Measurements from ENCODE around the gene OLFM4.

The OLFM4 gene

DNA sequence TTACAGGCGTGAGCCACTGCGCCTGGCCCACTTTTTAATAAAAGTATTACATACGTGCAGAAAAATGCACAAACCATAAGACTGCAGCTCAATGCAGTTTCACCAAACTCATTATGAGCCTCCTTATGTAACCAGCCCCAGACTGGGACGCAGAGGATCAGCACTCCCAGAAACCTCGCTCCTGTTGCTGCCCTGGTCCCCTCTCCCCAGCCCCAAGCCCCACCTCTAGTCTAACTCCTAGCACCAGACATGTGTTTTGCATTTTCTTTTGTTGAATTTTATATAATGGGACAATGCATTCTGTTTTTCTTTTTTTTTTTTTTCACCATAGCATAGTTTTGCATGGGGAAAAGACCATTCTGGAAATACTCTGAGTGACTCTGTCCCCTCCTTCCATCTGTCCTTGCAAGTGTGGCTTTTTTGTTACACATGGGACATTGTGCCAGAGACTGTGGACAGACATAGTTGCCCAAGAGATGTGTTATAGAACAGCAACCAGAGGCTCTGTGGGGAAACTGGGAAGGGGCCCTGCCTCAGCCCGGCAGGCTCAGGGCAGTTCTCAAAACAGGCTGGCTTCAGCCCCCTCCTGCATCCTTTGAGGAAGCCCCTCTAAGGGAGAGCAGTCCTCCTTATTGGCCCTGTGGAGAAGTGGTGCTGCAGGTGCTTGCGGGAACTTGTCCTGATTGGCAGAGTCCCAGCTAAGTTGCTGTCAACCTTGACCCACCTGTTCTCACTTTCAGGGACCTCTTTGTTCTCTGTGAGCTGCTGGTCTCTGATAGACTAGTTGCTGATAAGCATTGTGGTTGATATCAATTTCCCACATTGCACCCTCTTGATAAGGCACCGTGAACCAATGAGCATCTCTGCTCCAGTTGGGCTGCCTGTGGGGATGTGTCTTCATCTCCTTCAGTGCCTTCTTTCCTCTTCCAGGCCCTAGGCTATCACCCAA is 13.8 kb upstream of the OLFM4 start:
- DNase-seq (ENCODE audit: low spot score), result no peak

DNA sequence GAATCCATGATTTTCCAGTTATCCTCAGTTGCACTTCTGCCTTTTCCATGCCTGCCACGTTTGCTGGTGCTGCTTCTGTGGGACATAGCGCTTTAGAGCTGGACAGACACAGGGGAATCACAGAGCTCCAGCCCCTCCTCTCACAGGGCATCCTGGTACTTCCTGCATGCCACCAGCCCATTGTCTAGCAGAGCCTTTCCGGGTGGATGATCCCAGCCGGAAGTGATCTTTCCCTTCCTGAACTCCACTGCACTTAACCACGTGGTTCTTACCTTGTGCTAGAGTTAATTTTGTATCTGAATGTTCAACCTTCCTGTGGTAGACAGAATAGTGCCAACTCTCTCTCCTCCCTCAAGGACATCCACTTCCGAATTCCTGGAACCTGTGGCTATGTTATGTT is 12.6 kb upstream of the OLFM4 start:
- DNase-seq (ENCODE audit: low spot score), result no peak

DNA sequence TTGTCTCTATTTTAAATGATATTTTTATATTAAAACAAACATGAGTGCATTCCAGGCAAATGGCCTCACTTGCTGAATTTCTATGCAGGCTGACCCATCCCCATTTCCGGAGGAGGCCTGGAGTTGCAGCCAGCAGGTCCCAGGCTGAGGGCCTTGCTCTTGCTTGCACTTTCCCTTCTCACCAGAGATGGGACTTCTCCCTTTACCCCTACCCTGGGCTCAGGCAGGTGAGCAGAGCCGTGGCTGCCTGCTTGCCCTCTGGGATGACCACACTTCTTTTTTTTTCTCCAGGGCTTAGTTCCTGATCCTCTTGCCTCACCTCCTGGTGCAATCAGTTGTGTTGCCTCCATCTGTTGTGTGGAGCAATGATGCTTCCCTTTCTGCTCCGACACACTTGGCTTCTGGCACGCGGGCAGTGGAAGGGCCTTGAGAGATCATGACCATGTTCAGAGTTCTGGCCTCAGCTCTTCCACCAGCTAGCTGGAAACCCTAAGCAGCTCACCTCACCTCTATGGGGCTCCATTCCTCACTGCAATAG is 11.1 kb upstream of the OLFM4 start:
- DNase-seq (ENCODE audit: low spot score), result no peak

DNA sequence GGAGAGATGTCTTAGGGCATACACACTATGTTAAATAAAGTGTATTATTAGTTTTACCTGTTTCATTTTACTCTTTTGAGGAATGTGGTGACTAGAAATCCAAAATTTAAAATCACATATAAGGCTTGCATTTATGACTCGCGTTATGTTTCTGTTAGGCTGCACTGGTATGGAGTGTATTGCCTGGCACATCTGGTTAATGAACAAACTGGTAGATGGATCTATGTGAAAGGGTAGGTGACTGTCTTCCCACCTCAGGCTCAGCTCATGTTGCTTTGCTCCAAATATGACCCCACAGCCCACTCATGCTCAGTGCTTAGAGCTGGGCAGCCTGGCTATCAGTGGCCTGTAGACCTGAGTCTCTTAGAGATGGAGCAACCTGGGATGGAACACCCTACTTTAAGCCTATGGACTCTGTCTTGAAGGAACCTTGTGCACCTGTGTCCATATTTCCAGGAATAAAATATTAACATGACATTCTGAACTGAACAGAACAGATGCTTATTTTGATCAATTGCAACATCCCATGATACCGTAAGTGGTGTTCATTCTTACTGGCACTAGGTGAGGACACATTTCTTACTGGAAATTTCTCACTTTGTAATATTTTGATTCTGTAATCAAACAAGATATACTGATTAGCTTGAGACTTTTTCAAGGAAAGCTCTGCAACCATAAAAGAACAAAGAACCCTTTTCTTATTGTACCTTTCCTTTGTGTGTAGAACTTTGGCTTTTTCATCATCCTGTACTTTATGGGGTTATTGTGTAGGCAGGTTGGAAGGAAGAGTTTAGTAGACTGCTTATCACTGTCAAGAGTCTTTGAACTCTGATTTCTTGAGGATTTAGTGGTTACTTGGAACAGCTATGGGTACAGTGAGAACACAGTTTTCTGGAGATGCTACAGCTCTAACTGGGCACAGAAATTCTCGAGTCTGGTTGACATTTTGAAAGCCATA is 9.6 kb upstream of the OLFM4 start:
- no peak for DNase-seq (ENCODE audit: low spot score)

- no peak for DNase-seq (ENCODE audit: low spot score)
Measured at GRCh38 chr13:53020764-53021335, 7.8 kb upstream of the OLFM4 start.

- DNase-seq (ENCODE audit: low spot score), result no peak
Measured at GRCh38 chr13:53023246-53023645, 5.4 kb upstream of the OLFM4 start.

DNA sequence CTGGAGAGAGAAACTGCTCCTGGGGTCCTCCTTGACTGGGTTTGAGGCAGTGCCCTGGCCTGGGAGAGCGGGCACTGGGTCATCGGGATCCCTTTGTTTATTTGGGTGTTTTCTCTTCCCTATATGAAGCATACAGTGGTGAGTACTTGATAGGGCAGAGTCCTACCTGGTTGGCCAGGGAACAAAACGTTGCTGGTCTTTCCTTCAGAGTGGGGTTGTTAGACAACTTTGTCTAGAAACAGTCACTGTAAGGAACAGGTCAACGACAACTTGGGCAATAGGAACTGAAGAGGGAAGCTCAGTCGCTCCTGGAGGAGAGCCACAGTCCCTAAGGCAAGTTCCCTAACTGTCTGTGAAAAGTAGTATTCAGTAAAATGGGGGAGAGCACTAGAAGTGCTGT is 550 bp upstream of the OLFM4 start:
- DNase-seq (ENCODE audit: low spot score), result no peak

- DNase-seq (ENCODE audit: low spot score), result no peak
Measured at GRCh38 chr13:53032849-53033248, 4.2 kb downstream of the OLFM4 start.

- DNase-seq (ENCODE audit: low spot score), result no peak
Measured at GRCh38 chr13:53038993-53039392, 10.4 kb downstream of the OLFM4 start.

DNA sequence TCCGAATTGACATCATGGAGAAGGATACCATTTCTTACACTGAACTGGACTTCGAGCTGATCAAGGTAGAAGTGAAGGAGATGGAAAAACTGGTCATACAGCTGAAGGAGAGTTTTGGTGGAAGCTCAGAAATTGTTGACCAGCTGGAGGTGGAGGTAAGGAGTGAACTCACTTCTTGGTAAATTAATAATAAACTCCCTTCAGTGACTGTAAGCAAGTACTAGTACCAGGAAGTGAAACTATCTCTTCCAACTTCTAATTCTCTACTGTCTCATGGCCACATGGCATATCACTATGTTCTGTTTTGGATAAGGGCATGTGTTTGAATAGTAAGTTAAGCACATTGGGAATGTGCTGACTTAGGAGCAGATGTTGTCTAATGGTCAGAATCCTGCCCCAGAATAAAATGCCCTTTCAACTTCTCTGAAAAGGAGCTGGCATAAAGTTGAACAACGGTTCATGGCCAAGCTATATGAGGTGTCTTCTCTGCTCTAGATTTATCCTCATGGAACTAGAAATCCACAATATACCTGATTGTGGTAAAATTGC is 13.4 kb downstream of the OLFM4 start:
- no peak for DNase-seq (ENCODE audit: low spot score)

DNA sequence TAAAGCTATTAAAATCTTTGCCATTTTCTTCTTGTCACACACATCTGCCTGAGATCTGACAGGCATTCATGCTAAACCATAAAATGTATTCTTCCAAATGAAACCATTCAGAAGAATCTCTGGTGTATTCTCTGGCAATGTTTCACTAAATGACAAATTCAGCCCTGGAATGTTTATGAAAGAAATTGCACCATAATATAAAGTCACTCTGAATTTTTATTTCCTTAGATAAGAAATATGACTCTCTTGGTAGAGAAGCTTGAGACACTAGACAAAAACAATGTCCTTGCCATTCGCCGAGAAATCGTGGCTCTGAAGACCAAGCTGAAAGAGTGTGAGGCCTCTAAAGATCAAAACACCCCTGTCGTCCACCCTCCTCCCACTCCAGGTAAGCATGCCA is 14.3 kb downstream of the OLFM4 start:
- DNase-seq (ENCODE audit: low spot score), result no peak

DNA sequence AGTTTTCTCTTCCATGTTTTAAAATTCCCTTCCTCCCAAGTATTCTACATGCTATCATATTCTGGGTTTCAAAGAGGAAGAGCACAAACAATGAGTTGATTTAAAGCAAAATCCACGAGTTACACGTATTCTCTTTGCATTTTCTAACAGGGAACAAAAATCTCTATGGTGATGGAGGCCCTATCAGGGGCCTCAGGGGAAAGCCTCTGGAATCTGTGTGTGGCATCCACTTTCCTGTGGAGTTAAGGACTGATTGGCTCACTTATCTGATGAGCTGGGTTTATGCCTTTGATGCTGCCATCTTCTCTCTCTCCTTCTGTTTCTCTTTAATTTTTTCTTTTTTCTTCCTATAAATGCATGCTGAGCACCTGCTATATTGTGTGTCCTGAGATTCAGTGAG is 14.8 kb downstream of the OLFM4 start:
- no peak for DNase-seq (ENCODE audit: low spot score)

- DNase-seq (ENCODE audit: low spot score), result no peak
Measured at GRCh38 chr13:53045189-53045588, 16.6 kb downstream of the OLFM4 start.

- no peak for DNase-seq (ENCODE audit: low spot score)
Measured at GRCh38 chr13:53048880-53049279, 20.3 kb downstream of the OLFM4 start.

DNA sequence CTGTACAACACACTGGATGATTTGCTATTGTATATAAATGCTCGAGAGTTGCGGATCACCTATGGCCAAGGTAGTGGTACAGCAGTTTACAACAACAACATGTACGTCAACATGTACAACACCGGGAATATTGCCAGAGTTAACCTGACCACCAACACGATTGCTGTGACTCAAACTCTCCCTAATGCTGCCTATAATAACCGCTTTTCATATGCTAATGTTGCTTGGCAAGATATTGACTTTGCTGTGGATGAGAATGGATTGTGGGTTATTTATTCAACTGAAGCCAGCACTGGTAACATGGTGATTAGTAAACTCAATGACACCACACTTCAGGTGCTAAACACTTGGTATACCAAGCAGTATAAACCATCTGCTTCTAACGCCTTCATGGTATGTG is 21.5 kb downstream of the OLFM4 start:
- no peak for DNase-seq (ENCODE audit: low spot score)

GRCh38 chr13:53052675-53053074 is 24.1 kb downstream of the OLFM4 start:
- no peak for DNase-seq (ENCODE audit: low spot score)

- DNase-seq (ENCODE audit: low spot score), result no peak
Measured at GRCh38 chr13:53054569-53054968, 26.0 kb downstream of the OLFM4 start.

DNA sequence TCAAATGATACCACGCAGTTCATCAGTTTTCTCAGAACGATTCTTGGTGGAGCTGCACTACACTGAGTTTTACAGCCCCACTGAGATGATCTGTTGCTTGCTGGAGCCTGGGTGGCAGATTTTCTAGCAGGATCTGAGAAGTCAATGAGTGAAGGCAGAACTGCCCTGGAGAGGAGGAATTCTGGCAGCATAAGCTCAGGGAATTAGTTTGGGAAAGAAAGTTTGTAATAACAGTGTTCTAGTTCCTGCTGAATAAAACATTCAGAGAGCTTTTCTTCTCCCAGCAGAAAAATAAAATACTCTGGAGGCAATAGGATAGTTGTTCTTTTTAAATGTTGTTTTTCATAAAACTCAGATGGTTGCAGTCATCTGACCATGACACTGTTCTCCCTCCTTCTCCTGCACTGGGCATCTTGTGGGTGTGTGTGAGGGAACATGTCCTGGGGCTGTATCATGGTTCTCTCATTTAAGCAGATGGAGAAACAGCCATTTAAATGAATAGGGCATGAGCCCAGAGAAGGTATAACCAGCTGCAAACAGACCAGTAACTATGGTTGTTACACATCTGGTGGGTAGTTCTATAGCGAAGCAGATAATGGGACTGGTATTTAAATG is 29.6 kb downstream of the OLFM4 start:
- DNase-seq (ENCODE audit: low spot score), result no peak

DNA sequence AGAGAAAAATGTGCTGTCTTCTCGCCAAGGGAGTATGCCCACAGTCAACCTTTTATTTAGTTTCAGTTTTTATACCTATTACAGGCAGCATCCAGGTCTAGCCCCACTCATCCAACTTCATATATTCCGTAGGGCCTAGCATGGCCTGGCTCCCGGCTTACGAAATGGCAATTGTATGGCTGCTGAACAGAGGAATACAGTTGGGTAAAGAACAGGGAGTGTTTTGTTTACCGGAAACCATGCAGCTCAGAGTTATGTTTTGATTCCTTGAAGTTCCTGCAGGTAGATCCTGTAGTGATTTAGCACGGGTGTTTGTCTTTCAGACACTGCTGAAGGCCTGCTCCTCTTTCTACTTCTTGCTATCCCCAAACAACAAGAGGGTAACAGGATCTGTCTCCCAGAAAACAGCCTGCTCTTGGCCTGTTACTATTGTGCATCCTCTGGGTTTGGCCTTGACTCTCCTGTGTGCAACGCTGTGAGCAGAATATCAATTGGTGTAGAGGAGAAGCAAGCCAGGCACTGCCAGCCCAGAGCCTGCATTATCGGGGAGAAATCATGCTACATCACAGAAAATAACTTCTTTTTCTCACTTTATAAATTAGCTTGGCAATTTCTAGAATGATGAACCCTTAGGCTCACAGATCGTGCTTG is 32.4 kb downstream of the OLFM4 start:
- peak; percentile 69 for DNase-seq (ENCODE audit: low spot score)

DNA sequence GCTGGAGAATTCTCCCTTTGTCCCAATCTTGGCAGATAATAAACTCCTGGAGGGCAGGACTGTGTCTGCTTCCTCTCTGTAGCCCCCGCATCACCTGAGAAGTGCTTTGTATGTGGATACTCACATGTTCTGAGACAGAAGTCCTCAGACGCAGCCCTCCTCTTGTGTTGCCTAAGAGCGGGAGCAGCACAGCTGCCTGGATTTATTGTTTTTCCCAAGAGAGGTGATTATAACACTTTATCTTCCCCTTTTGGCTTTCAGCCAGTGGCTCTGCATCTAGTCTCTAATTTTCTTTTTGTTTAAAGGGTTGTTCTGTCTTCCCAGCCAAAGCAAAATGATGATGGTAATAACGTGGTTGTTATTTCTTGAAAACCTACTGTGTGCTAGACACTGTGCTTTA is 36.1 kb downstream of the OLFM4 start:
- DNase-seq (ENCODE audit: low spot score), result no peak

- no peak for DNase-seq (ENCODE audit: low spot score)
Measured at GRCh38 chr13:53066411-53066810, 37.8 kb downstream of the OLFM4 start.
